ENCODE data around the gene MCM8. TPM values are rescaled to one million over a fixed set of nuclear protein-coding genes. Genes with fewer than 3 reads are reported as not detected.

Gene MCM8
- total and polyA plus RNA-seq, 12 donors, result 2.0 to 8.9 (median 6.4) TPM

DNA sequence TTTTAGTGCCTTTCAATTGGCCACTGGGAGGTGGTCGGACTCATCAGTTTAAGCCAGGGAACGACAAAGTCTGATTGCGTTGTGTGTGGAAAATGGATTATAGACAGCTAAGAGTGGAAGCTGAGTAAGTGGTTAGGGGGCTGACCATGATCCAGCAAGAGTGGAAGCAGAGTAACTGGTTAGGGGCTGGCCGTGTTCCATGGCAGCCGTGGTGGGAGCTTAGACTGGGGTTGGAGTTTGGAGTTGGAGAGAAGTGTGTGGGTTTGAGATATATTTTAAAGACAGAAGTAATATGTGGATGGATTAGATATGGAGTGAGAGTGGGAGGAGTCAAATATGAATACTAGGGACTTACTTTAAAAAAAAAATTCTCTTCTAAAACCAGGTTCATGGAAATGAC is 61.7 kb downstream of the MCM8 start:
- DNase-seq, result no peak
- TF ChIP-seq, protein P1, sequence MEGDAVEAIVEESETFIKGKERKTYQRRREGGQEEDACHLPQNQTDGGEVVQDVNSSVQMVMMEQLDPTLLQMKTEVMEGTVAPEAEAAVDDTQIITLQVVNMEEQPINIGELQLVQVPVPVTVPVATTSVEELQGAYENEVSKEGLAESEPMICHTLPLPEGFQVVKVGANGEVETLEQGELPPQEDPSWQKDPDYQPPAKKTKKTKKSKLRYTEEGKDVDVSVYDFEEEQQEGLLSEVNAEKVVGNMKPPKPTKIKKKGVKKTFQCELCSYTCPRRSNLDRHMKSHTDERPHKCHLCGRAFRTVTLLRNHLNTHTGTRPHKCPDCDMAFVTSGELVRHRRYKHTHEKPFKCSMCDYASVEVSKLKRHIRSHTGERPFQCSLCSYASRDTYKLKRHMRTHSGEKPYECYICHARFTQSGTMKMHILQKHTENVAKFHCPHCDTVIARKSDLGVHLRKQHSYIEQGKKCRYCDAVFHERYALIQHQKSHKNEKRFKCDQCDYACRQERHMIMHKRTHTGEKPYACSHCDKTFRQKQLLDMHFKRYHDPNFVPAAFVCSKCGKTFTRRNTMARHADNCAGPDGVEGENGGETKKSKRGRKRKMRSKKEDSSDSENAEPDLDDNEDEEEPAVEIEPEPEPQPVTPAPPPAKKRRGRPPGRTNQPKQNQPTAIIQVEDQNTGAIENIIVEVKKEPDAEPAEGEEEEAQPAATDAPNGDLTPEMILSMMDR (IDR thresholded peaks at IDR 0.05), result no peak
- Histone ChIP-seq H3K9me3 (no peaks in the 10 kb centered on the region), H3K27ac (no peak overlapping the region), H3K4me3 (no peak overlapping the region), H3K27me3 (no peaks in the 10 kb centered on the region), H3K4me1 (peaks cover 0 to 44% (median 25%) of the 10 kb centered on the region in 9 donors), H3K36me3 (peaks cover 0 to 78% (median 34%) of the 10 kb centered on the region in 9 donors)
- intact Hi-C loops (cut with DNase I), result no loop called here
- no peak for ATAC-seq
- 89 to 94% methylated on average over 5 of the region's 5 CpGs for WGBS, 2 donors

DNA sequence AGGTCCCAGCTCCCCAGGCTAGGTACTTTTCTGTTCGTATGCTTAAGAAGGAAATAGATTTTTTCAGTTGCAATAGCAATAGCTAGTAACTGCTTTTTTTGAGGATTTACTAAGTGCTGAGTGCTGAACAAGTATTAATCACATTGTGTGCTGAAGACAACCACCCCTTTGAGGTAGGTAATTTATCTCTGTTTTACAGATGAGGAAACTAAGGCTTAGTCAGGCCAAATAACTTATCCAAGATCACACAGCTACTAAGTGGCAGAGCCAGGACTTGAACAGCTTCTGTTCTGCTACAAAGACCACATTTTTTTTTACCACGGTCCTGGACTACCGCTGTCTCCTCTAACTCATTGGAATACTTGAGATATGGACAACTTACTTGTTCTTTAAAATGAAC is 63.6 kb downstream of the MCM8 start:
- intact Hi-C loops (cut with DNase I), result no loop called here
- no peak for ATAC-seq
- DNase-seq, result no peak
- Histone ChIP-seq H3K4me3 (no peak overlapping the region), H3K27ac (peak overlapping the region in 2 of 10 donors; percentile 30 to 38), H3K36me3 (peaks cover 0 to 93% (median 34%) of the 10 kb centered on the region in 9 donors), H3K9me3 (no peaks in the 10 kb centered on the region), H3K27me3 (no peaks in the 10 kb centered on the region), H3K4me1 (peaks cover 0 to 33% (median 8%) of the 10 kb centered on the region in 9 donors)
- 73 to 84% methylated on average over 3 of the region's 3 CpGs for WGBS, 2 donors
- TF ChIP-seq, protein P1 (IDR thresholded peaks at IDR 0.05), result no peak

DNA sequence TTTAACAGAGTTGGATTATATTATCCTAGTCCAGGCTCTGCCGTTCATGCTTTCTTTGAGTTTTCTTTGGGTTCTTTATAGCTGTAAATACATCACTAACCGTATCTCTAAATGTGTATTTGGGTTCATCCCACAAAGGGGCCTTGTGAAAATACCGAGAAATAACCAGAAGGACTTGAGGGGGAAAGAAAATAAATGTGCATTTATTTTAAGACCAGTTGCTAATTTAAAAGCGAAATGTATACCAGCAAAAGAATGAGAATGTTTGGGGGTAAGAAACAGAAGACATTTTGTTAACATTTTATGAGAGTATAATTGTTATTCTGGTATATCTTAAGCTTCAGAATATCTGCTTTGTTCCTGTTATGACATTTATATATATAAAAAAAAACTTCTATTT is 64.5 kb downstream of the MCM8 start:
- Histone ChIP-seq H3K4me3 (no peak overlapping the region), H3K27ac (peak overlapping the region in 1 of 10 donors; percentile 2), H3K9me3 (no peaks in the 10 kb centered on the region), H3K4me1 (peaks cover 0 to 25% (median 7%) of the 10 kb centered on the region in 9 donors), H3K27me3 (no peaks in the 10 kb centered on the region), H3K36me3 (peaks cover 0 to 89% (median 34%) of the 10 kb centered on the region in 9 donors)
- WGBS, 2 donors, result 84 to 85% methylated on average over 4 of the region's 4 CpGs
- TF ChIP-seq, protein P1 (IDR thresholded peaks at IDR 0.05), result no peak
- no peak for DNase-seq
- intact Hi-C loops (cut with DNase I), result no loop called here
- ATAC-seq, result no peak

DNA sequence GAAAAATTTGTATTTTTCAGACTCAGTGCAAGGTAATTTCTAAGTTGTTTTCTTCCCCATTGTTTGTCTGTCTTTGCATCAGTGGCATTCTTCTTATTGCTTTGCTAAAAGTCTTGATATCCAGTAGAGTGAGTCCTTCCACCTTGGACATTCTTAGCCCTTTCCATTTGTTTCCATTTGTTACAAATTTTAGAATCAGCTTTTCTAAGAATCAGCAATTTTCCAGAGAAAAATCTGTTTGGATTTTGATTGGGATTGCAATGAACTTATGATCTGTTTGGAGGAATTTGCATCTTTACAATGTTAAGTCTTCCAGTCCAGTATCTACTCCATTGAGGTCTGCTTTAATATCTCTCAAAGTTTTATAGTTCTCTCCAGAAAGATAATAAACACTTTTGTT is 67.0 kb downstream of the MCM8 start:
- DNase-seq, result no peak
- no peaks in the 10 kb centered on the region for H3K27me3 ChIP-seq
- peaks cover 0 to 18% (median 5%) of the 10 kb centered on the region in 9 donors for H3K4me1 ChIP-seq
- TF ChIP-seq, protein P1 (IDR thresholded peaks at IDR 0.05), result no peak
- intact Hi-C loops (cut with DNase I), result no loop called here
- H3K36me3 ChIP-seq, result peaks cover 0 to 80% (median 14%) of the 10 kb centered on the region in 9 donors
- no peak overlapping the region for H3K27ac ChIP-seq
- H3K9me3 ChIP-seq, result no peaks in the 10 kb centered on the region
- ATAC-seq, result no peak
- no peak overlapping the region for H3K4me3 ChIP-seq

All from heart right ventricle (tissue), 16 donors.